Measurements from ENCODE around the gene PXYLP1.

Gene PXYLP1

DNA sequence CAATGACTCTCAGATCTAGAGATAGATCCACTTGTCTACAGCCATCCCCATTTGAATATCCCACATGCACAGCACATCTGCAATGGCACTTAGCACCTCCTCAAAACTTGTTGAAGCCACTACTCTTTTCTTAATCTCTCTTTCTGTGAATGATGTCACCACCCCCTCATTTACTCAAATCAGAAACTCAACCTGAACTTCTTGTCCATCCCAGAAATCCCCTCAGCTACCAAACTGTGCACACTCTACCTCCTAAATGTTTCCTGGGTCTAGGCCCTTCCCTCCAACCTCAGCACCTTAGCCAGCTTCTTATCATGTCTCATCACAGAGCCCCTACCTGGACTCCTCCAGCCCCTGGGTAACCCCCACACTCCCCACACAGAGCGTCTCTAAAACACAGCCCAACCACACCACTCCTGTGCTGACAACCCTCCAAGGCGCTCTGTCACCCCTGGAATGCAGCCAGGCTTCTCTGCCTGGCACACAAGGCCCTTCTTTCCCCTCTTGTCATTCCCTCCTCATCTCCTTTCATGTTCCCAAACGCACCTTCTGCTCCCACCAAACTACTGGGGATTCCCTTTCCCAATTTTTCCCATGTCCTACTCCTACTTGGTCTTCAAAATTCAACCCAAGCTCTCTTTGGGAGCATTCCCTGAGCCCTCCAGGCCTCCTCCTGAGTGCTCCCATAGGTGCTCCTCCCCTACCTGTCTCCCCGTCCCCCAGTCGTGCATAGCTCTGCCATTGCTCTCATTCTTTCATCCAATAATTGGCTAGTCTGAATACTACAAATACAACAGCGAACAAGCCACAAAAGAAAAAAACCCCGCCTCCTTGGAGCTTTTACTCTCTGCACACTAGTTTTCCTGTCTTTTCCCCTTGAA, 96.9 kb downstream of the PXYLP1 start:
- no peaks in the 10 kb centered on the region for H3K79me2 ChIP-seq (ENCODE audit: control insufficient read depth, insufficient read depth, low read length, poor library complexity)
- H2AFZ ChIP-seq (ENCODE audit: insufficient read depth, low read length, poor library complexity): no peak overlapping the region
- H3K4me3 ChIP-seq (ENCODE audit: low read depth, low read length): no peak overlapping the region
- no peak overlapping the region for H3K23ac ChIP-seq (ENCODE audit: low read length)
- no peak for DNase-seq
- no peak overlapping the region for H3K14ac ChIP-seq (ENCODE audit: low read length)
- no peak overlapping the region for H2BK12ac ChIP-seq (ENCODE audit: low read length)
- H3K9me3 ChIP-seq (ENCODE audit: insufficient read depth, low read depth, low read length): no peaks in the 10 kb centered on the region
- H2AK5ac ChIP-seq (ENCODE audit: low read length): no peak overlapping the region
- H3K9ac ChIP-seq (ENCODE audit: low read length): no peak overlapping the region
- H2BK5ac ChIP-seq (ENCODE audit: low read depth, low read length, poor library complexity): no peak overlapping the region
- H3K4ac ChIP-seq (ENCODE audit: low read depth, low read length): no peak overlapping the region
- no peaks in the 10 kb centered on the region for H3K36me3 ChIP-seq (ENCODE audit: control insufficient read depth in 1 of 2, insufficient read depth in 2 of 2, low read length in 2 of 2)
- H4K12ac ChIP-seq (ENCODE audit: low read depth, low read length): no peak overlapping the region
- H4K91ac ChIP-seq (ENCODE audit: low read depth, low read length): no peak overlapping the region
- H3K4me2 ChIP-seq (ENCODE audit: low read length): no peak overlapping the region
- no peak overlapping the region for H3K27ac ChIP-seq (ENCODE audit: low read depth, low read length)
- no peak overlapping the region for H4K8ac ChIP-seq (ENCODE audit: low read depth, low read length)
- no peak overlapping the region for H3K18ac ChIP-seq (ENCODE audit: low read length)
- H2BK120ac ChIP-seq (ENCODE audit: insufficient read depth, low read length, poor library complexity): no peak overlapping the region
- H3K79me1 ChIP-seq (ENCODE audit: low read length): peaks cover 3% of the 10 kb centered on the region
- WGBS (ENCODE audit: extremely low coverage, insufficient coverage, insufficient read length): no CpG with 5 or more reads among the region's 7 CpGs
- H3K4me1 ChIP-seq (ENCODE audit: control insufficient read depth in 1 of 2, insufficient read depth in 2 of 2, low read length in 2 of 2): peaks cover 4 to 11% of the 10 kb centered on the region in 2 experiments
- no peaks in the 10 kb centered on the region for H3K27me3 ChIP-seq (ENCODE audit: insufficient read depth, low read length)

DNA sequence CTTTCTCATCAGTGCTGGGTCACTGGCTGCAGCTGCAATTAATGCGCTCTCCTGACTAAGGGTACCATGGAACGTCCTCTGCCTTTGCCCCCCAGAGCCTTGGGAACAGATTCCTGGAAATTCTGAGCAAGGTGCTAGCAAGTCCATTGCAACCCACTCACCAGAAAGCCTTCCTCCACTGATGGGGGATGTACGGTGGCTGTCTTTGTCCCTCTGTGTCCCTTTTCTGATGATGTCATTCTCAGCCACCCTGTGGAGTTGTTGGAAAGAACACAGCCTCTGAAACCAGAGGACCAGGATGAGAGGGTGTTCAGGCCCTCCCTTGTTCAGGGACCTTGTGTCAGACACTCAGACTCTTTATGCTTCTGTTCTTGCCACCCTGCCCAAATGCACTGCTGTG, 98.6 kb downstream of the PXYLP1 start:
- DNase-seq: no peak
- Histone ChIP-seq H3K9me3 (ENCODE audit: insufficient read depth, low read depth, low read length) (no peaks in the 10 kb centered on the region), H3K4me2 (ENCODE audit: low read length) (no peak overlapping the region), H4K91ac (ENCODE audit: low read depth, low read length) (no peak overlapping the region), H4K8ac (ENCODE audit: low read depth, low read length) (no peak overlapping the region), H3K36me3 (ENCODE audit: control insufficient read depth in 1 of 2, insufficient read depth in 2 of 2, low read length in 2 of 2) (no peaks in the 10 kb centered on the region), H3K27ac (ENCODE audit: low read depth, low read length) (no peak overlapping the region), H3K18ac (ENCODE audit: low read length) (no peak overlapping the region), H2BK120ac (ENCODE audit: insufficient read depth, low read length, poor library complexity) (no peak overlapping the region), H3K14ac (ENCODE audit: low read length) (no peak overlapping the region), H3K27me3 (ENCODE audit: insufficient read depth, low read length) (no peaks in the 10 kb centered on the region), H3K4ac (ENCODE audit: low read depth, low read length) (no peak overlapping the region), H3K4me1 (ENCODE audit: control insufficient read depth in 1 of 2, insufficient read depth in 2 of 2, low read length in 2 of 2) (peaks cover 4 to 11% of the 10 kb centered on the region in 2 experiments), H2BK12ac (ENCODE audit: low read length) (no peak overlapping the region), H3K9ac (ENCODE audit: low read length) (no peak overlapping the region), H3K23ac (ENCODE audit: low read length) (no peak overlapping the region), H2AK5ac (ENCODE audit: low read length) (no peak overlapping the region), H3K4me3 (ENCODE audit: low read depth, low read length) (no peak overlapping the region), H3K79me1 (ENCODE audit: low read length) (peaks cover 3% of the 10 kb centered on the region), H3K79me2 (ENCODE audit: control insufficient read depth, insufficient read depth, low read length, poor library complexity) (no peaks in the 10 kb centered on the region), H2BK5ac (ENCODE audit: low read depth, low read length, poor library complexity) (no peak overlapping the region), H2AFZ (ENCODE audit: insufficient read depth, low read length, poor library complexity) (no peak overlapping the region), H4K12ac (ENCODE audit: low read depth, low read length) (no peak overlapping the region)
- no CpG with 5 or more reads among the region's 3 CpGs for WGBS (ENCODE audit: extremely low coverage, insufficient coverage, insufficient read length)

DNA sequence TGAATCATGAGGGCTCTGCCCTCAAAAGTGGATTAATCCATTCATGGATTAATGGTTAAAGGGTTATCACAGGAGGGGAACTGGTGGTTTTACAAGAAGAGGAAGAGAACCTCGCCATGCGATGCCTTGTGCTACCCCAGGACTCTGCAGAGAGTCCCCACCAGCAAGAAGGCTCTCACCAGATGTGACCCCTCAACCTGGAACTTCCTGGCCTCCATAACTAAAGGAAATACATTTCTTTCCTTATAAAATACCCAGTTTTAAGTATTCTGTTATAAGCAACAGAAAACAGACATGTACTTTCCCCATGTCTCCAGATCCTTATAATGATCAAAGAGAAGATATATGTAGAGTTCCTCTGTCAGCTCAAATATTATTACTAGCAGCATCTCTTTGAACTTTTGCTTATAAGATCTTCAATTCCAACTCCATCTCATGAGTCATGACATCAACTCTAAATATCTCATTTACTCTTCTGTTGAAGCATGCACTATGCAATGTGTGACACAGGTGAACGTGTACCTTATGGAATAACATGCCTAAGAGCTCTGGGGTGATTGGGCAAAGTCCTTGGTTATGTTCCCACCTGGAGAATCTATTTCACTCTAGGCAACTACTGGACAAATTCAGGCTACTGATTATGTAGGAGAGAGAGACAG, 99.2 kb downstream of the PXYLP1 start:
- no peak overlapping the region for H2BK5ac ChIP-seq (ENCODE audit: low read depth, low read length, poor library complexity)
- no peak overlapping the region for H4K8ac ChIP-seq (ENCODE audit: low read depth, low read length)
- H3K9me3 ChIP-seq (ENCODE audit: insufficient read depth, low read depth, low read length): no peaks in the 10 kb centered on the region
- H2BK12ac ChIP-seq (ENCODE audit: low read length): no peak overlapping the region
- no peak overlapping the region for H3K4me3 ChIP-seq (ENCODE audit: low read depth, low read length)
- peaks cover 4 to 11% of the 10 kb centered on the region in 2 experiments for H3K4me1 ChIP-seq (ENCODE audit: control insufficient read depth in 1 of 2, insufficient read depth in 2 of 2, low read length in 2 of 2)
- H3K9ac ChIP-seq (ENCODE audit: low read length): no peak overlapping the region
- H3K4ac ChIP-seq (ENCODE audit: low read depth, low read length): no peak overlapping the region
- H3K18ac ChIP-seq (ENCODE audit: low read length): no peak overlapping the region
- H3K23ac ChIP-seq (ENCODE audit: low read length): no peak overlapping the region
- H3K36me3 ChIP-seq (ENCODE audit: control insufficient read depth in 1 of 2, insufficient read depth in 2 of 2, low read length in 2 of 2): no peaks in the 10 kb centered on the region
- no peak overlapping the region for H2AFZ ChIP-seq (ENCODE audit: insufficient read depth, low read length, poor library complexity)
- no peak overlapping the region for H2BK120ac ChIP-seq (ENCODE audit: insufficient read depth, low read length, poor library complexity)
- H3K27me3 ChIP-seq (ENCODE audit: insufficient read depth, low read length): no peaks in the 10 kb centered on the region
- H3K27ac ChIP-seq (ENCODE audit: low read depth, low read length): peak overlapping the region; percentile 36
- no peak overlapping the region for H2AK5ac ChIP-seq (ENCODE audit: low read length)
- H3K4me2 ChIP-seq (ENCODE audit: low read length): no peak overlapping the region
- no peak overlapping the region for H4K91ac ChIP-seq (ENCODE audit: low read depth, low read length)
- H3K14ac ChIP-seq (ENCODE audit: low read length): no peak overlapping the region
- no CpG with 5 or more reads among the region's 3 CpGs for WGBS (ENCODE audit: extremely low coverage, insufficient coverage, insufficient read length)
- DNase-seq: no peak
- no peak overlapping the region for H4K12ac ChIP-seq (ENCODE audit: low read depth, low read length)
- no peaks in the 10 kb centered on the region for H3K79me2 ChIP-seq (ENCODE audit: control insufficient read depth, insufficient read depth, low read length, poor library complexity)
- H3K79me1 ChIP-seq (ENCODE audit: low read length): peaks cover 3% of the 10 kb centered on the region

DNA sequence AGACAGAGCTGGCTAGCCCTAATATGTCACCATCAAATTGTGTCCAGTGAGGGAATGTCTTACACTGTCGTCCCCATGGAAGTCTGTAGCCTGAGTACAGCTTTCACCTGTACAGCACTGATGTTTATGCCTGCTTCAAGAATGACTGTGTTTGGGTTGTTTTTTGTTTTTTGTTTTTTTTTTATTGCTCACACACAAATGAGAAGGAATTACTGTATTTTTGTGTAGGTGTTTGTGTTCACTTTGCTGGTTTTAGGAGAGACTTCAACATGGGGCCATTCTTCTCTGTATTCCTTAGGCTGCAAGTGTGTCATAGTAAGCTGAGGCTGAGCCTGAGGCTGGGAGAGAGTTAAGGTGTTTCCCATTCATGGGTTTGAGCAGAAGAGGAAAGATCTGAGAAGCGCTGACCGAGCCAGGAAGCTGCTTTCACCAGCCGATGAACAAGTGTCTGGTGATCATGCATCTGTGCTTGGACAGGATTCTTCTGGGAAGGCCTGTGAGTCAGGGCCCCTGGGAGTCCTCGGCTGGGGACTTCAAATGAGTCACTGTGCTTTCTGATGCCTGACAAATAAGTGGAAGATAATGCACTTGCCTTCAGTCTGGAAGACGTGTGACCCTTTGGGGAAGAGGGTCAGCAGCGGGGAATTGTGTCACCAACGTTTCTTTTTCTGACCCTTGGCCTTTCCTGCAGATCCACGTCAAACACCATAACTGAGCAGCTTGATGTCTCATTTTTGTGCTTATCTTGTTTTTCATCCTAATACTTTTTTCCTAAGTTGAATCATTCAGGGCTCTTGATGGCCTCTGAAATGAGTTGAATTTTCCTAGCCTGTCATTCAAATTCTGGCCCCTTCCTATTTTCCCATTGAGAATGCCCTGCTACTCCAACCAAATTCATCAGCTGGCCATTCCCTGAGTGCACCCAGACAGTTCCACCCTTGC, 100.0 kb downstream of the PXYLP1 start:
- Histone ChIP-seq H3K9me3 (ENCODE audit: insufficient read depth, low read depth, low read length) (no peaks in the 10 kb centered on the region), H3K4me3 (ENCODE audit: low read depth, low read length) (no peak overlapping the region), H3K4ac (ENCODE audit: low read depth, low read length) (no peak overlapping the region), H3K4me1 (ENCODE audit: control insufficient read depth in 1 of 2, insufficient read depth in 2 of 2, low read length in 2 of 2) (peaks cover 4 to 11% of the 10 kb centered on the region in 2 experiments), H2BK12ac (ENCODE audit: low read length) (no peak overlapping the region), H3K27ac (ENCODE audit: low read depth, low read length) (peak overlapping the region; percentile 36), H4K91ac (ENCODE audit: low read depth, low read length) (peak overlapping the region; percentile 30), H3K9ac (ENCODE audit: low read length) (peak overlapping the region; percentile 23), H4K8ac (ENCODE audit: low read depth, low read length) (no peak overlapping the region), H3K23ac (ENCODE audit: low read length) (no peak overlapping the region), H2BK120ac (ENCODE audit: insufficient read depth, low read length, poor library complexity) (no peak overlapping the region), H3K79me2 (ENCODE audit: control insufficient read depth, insufficient read depth, low read length, poor library complexity) (no peaks in the 10 kb centered on the region), H2BK5ac (ENCODE audit: low read depth, low read length, poor library complexity) (no peak overlapping the region), H2AK5ac (ENCODE audit: low read length) (no peak overlapping the region), H2AFZ (ENCODE audit: insufficient read depth, low read length, poor library complexity) (no peak overlapping the region), H4K12ac (ENCODE audit: low read depth, low read length) (no peak overlapping the region), H3K14ac (ENCODE audit: low read length) (no peak overlapping the region), H3K4me2 (ENCODE audit: low read length) (no peak overlapping the region), H3K36me3 (ENCODE audit: control insufficient read depth in 1 of 2, insufficient read depth in 2 of 2, low read length in 2 of 2) (no peaks in the 10 kb centered on the region), H3K27me3 (ENCODE audit: insufficient read depth, low read length) (no peaks in the 10 kb centered on the region), H3K79me1 (ENCODE audit: low read length) (peaks cover 3% of the 10 kb centered on the region), H3K18ac (ENCODE audit: low read length) (no peak overlapping the region)
- no CpG with 5 or more reads among the region's 9 CpGs for WGBS (ENCODE audit: extremely low coverage, insufficient coverage, insufficient read length)
- DNase-seq: peak; percentile 67 to 80

Measured in trophoblast cell (in vitro differentiated cells and primary cell).